Cerebellar cortex (tissue), 1 donor: Measurements from ENCODE around the gene LAMC3.

Source experiments
- DNase-seq: peaks from one replicate; pipeline ENCODE4 v3.0.0-alpha.2; 2015; ENCODE audit warnings: low spot score

Gene LAMC3

DNA sequence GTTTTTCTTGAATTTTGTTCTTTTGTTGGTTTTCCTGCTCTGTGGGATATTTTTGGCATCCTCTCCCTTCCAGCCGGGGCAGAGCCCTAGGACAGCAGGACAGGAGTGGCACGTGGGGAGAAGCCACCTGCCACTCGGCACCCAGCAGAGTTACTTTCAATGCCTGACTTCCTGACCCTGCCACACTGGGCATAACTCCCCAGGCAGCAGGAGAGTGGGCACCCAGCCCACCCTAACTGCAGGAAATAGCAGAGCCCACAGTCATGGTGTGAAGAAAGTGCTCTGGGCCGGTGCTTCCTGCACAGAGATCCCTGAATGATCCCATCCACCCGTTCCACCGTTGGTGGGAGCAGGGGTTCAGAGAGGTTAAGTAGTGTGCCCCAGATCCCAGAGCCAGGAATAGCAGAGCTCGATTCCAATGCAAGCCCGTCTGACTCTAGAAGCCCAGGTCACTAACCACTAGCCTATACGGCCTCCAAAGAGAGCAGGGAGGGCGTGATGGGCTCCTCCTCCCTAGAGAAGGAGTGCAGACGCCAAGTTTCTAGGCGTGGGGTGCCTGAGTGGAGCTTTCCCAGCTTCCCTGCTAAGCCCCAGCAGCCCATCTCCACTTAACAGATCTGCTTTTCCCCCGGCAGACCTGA lies 108.3 kb downstream of the LAMC3 start:
- no peak for DNase-seq

GRCh38 chr9:131117762-131118145 lies 108.8 kb downstream of the LAMC3 start:
- no peak for DNase-seq

- no peak for DNase-seq
Measured at GRCh38 chr9:131119600-131119999, 110.6 kb downstream of the LAMC3 start.

DNA sequence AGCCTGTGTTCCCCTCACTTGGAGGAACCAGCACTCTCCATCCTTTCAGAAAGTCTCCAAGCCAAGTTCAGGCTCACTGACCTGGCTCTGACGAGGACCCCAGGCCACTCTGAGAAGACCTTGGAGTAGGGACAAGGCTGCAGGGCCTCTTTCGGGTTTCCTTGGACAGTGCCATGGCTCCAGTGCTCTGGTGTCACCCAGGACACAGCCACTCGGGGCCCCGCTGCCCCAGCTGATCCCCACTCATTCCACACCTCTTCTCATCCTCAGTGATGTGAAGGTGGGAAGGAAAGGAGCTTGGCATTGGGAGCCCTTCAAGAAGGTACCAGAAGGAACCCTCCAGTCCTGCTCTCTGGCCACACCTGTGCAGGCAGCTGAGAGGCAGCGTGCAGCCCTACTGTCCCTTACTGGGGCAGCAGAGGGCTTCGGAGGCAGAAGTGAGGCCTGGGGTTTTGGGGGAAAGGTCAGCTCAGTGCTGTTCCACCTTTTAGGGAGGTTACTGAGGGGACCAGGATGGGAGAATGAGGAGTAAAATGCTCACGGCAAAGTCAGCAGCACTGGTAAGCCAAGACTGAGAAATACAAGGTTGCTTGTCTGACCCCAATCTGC lies 111.8 kb downstream of the LAMC3 start:
- DNase-seq = no peak

DNA sequence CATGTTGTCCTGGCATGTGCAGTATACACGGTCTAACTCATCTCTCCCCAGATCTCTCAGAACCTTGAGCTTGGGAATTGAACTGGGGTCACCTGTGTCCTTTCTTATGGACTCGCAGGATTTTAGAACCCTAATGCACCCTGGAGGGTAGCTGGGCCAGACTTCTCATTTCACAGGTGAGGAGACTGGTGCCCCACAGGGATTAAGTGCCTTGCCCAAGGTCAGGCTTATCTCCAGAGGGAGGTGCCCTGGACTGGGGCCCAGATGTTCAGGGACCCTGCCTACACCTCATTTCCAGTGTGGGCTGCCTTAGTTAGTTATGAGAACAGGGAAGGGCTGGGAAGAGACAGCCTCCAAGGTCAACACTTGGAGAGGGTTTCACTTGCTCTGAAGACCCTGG lies 112.4 kb downstream of the LAMC3 start:
- DNase-seq = no peak

- DNase-seq = no peak
Measured at GRCh38 chr9:131122158-131122557, 113.2 kb downstream of the LAMC3 start.

- no peak for DNase-seq
Measured at GRCh38 chr9:131125038-131125287, 116.0 kb downstream of the LAMC3 start.

GRCh38 chr9:131125288-131126058 lies 116.5 kb downstream of the LAMC3 start, which contains the start of gene NUP214:
Gene NUP214, plus strand, starts transcription at chr9:131125586. Its CDS starts 119 bp downstream, at chr9:131125705.
- DNase-seq = peak; percentile 98

- DNase-seq = peak; percentile 9
Measured at GRCh38 chr9:131126059-131126426, 117.1 kb downstream of the LAMC3 start.

GRCh38 chr9:131129183-131129582 lies 120.2 kb downstream of the LAMC3 start:
- DNase-seq = no peak

DNA sequence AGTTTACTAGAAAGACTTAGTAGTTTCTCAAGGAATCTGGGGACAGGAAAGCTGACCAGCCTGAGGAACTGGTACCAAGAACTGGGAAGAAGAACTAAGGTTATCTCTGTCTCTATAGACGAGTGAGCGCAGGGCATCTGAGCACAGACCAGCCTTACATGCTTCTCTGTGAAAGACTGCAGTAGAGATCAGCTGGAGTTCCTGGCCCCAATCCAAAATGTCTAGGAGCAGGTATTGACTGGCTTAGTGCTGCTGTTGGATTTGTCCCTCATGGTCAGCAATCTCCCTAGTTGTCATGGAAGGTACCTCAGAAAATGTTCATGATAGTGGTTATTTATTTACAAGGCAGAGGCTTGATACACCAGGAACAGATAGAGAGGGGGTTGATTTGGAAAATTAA lies 129.7 kb downstream of the LAMC3 start:
- no peak for DNase-seq

DNA sequence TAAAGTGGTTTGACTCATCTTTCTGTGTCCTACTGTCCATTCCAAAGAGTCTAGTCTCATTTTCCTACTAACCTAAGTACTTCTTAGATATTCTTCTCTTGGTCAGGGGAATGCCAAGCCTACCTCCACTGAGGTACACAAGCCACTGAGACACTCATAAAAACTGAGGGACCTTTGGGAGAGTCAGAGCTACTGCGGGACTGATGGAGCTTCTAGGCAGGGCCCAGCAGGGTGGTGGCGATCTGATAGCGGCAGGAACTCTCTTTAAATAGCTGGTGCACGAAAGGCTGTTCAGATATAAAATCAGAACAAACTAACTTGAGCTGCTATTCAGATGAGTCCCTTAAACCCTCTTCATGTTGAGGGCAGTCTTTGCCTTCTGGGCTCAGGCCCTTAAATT lies 131.1 kb downstream of the LAMC3 start:
- DNase-seq = no peak

DNA sequence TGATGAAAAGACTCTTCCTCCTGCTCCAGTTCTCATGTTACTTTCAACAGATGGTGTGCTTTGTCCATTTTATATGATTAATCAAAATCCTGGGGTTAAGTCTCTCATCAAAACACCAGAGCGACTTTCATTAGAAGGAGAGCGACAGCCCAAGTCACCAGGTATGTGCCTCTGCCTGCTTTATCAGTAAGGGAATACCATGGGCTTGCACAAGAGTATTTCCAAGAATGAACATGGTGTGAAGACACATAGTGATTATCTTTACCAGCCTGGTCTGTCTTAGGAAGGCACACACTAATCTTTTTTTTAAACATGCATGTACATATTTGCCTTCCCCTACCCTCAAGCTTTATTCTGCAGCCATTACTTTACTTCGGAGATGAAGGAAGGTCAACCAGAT lies 131.6 kb downstream of the LAMC3 start:
- no peak for DNase-seq

DNA sequence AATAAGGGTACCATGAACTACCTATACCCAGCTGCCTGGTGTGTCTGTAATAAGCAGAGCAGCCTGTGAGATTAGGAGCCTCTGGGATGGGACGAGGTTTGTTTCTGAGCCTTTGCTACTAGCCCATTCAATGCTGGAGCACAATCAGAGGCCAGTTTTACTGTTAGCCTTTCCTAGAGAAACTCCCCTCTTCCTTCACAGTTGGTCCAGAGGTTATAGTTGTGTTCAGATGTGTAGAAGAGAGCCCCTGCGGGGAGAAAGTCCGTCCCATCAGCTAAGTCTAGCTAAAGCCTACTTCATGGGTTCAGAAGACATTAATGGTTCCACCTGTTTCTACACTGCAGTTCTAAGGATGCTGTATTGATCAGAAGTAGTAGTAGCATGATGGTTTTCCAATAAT lies 133.2 kb downstream of the LAMC3 start:
- DNase-seq = no peak
